SU-DHL-6 (cell line): ENCODE data around the gene ZSWIM3.

ENCODE experiments used
- EZH2phosphoT487 ChIP-seq: fragments of 200-600 bp; sonication (generic), shearing (Covaris generic); conservative IDR thresholded peaks from 2 replicates; pipeline ENCODE4 v1.6.1; 2018; ENCODE audit warnings: mild to moderate bottlenecking, antibody characterized with exemption, low read length, moderate library complexity, mixed read lengths
- TF ChIP-seq, protein P1 (sequence below): fragments of 200-600 bp; sonication (generic); IDR thresholded peaks from one replicate; pipeline ENCODE4 v1.5.1; 2017; ENCODE audit warnings: antibody characterized with exemption, mild to moderate bottlenecking, low read length, moderate library complexity; ENCODE audit not compliant: insufficient read depth, poor library complexity, severe bottlenecking

DNA sequence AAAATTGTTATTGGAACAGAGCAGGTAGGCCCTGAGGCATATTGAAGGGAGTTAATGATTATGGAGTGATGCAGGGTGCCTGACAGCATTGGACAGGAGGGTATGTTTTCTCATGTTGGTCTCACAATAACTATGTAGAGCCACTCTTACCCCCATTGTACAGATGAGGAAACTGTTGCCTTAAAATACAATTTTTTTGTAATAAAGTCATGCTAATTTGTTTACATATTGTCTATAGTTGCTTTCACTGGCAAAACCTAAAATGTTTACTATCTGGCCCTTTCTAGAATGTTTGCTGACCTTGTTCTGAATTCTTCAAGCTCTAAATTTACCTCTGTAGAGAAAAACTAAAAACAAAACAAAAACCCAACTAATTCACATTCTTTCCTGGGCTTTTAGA, 5.9 kb upstream of the ZSWIM3 start:
- TF ChIP-seq, protein P1, sequence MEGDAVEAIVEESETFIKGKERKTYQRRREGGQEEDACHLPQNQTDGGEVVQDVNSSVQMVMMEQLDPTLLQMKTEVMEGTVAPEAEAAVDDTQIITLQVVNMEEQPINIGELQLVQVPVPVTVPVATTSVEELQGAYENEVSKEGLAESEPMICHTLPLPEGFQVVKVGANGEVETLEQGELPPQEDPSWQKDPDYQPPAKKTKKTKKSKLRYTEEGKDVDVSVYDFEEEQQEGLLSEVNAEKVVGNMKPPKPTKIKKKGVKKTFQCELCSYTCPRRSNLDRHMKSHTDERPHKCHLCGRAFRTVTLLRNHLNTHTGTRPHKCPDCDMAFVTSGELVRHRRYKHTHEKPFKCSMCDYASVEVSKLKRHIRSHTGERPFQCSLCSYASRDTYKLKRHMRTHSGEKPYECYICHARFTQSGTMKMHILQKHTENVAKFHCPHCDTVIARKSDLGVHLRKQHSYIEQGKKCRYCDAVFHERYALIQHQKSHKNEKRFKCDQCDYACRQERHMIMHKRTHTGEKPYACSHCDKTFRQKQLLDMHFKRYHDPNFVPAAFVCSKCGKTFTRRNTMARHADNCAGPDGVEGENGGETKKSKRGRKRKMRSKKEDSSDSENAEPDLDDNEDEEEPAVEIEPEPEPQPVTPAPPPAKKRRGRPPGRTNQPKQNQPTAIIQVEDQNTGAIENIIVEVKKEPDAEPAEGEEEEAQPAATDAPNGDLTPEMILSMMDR = no peak
- no peak for TF ChIP-seq EZH2phosphoT487
